B cell (primary cell): Measurements from ENCODE around the gene HMGCL.

Source experiments
- CTCF ChIP-seq: fragments of 200-600 bp; IDR thresholded peaks from one replicate; pipeline ENCODE4 v1.8.0; 2022; ENCODE audit warnings: antibody characterized with exemption, mild to moderate bottlenecking
- EZH2 ChIP-seq: IDR thresholded peaks from 2 replicates; pipeline ENCODE4 v1.6.1; 2012; ENCODE audit warnings: borderline replicate concordance, low read depth, mild to moderate bottlenecking, moderate library complexity, low read length; ENCODE audit not compliant: insufficient read depth, poor library complexity, severe bottlenecking

DNA sequence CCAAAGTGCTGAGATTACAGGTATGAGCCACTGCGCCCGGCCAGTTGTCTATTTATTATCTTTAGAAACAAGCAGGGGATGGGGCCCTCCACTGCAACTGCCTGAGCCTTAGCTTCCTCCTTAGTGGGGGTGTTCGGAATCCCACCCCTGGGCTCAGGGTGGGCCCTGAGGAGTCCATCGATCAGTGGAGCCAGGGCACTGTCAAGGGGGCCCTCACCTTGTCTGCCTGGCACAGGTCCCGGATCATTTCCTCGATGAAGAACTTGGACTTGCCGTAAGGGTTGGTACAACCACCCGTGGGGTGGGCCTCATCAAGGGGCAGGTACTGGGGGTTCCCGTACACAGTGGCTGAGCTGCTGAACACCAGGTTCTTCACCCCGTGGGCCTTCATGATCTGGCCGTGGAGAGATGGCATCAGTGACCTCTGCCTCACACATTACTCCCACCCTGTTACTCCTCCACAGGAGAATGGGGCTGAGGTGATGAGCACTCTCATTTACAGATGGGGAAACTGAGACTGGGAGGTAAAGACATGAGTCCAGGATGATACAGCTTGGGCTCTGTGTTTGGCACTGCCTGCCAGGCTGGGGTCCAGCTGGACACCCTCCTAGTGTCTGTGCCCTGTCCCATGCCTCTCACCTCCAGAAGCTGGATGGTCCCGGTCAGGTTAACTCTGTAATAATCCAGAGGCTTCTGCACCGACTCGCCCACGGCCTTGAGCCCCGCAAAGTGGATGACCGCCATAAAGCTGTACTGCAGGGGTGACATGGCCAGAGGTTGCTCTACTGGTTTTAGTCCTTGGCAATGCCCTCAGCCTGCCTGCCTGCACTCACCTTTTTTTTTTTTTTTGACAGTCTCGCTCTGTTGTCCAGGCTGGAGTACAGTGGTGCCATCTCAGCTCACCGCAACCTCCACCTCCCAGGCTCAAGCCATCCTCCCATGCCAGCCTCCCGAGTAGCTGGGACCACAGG lies 27.5 kb downstream of the HMGCL start:
- no peak for TF ChIP-seq CTCF
- no peak for TF ChIP-seq EZH2
